Mononuclear cell (primary cell): ENCODE data around the gene DCANP1. TPM values are rescaled to one million over a fixed set of nuclear protein-coding genes. Genes with fewer than 3 reads are reported as not detected.

ENCODE experiments used
- H3K27me3 ChIP-seq: 2 replicates; pipeline ENCODE4 v1.6.0; 2011; ENCODE audit warnings: low read length, control low read depth; ENCODE audit not compliant: insufficient read depth
- H3K4me1 ChIP-seq: 2 replicates; pipeline ENCODE4 v1.5.1; 2011; ENCODE audit warnings: mild to moderate bottlenecking, low read length, control low read depth; ENCODE audit not compliant: insufficient read depth
- H3K4me3 ChIP-seq: 2 replicates; pipeline ENCODE4 v1.5.1; 2011; ENCODE audit warnings: mild to moderate bottlenecking, low read length, moderate library complexity
- H3K9me3 ChIP-seq: 2 replicates; pipeline ENCODE4 v1.5.1; 2011; ENCODE audit warnings: low read depth, mild to moderate bottlenecking, control low read depth, low read length
- total RNA-seq: library from RNA; depleted of rRNA; stranded (reverse); fragments of >200 nt; gene quantifications from one replicate; pipeline ENCODE4 v1.2.3, GENCODE V29; 2012

DCANP1 gene
- total RNA-seq, 1 donor: 0.10 TPM

- no peaks in the 10 kb centered on the region for H3K9me3 ChIP-seq
- peaks cover 60% of the 10 kb centered on the region for H3K27me3 ChIP-seq
- no peak overlapping the region for H3K4me3 ChIP-seq
- H3K4me1 ChIP-seq: peaks cover 22% of the 10 kb centered on the region
These were observed 39.2 kb upstream of the DCANP1 start for GRCh38 chr5:135486131-135487036.

GRCh38 chr5:135484674-135485086, 37.5 kb upstream of the DCANP1 start:
- Histone ChIP-seq H3K4me3 (no peak overlapping the region), H3K4me1 (peaks cover 15% of the 10 kb centered on the region), H3K9me3 (no peaks in the 10 kb centered on the region), H3K27me3 (peaks cover 43% of the 10 kb centered on the region)

GRCh38 chr5:135483254-135483653, 36.1 kb upstream of the DCANP1 start:
- H3K4me3 ChIP-seq: no peak overlapping the region
- no peaks in the 10 kb centered on the region for H3K9me3 ChIP-seq
- peaks cover 29% of the 10 kb centered on the region for H3K27me3 ChIP-seq
- peaks cover 5% of the 10 kb centered on the region for H3K4me1 ChIP-seq

- Histone ChIP-seq H3K4me3 (no peak overlapping the region), H3K9me3 (no peaks in the 10 kb centered on the region), H3K4me1 (peaks cover 5% of the 10 kb centered on the region), H3K27me3 (peaks cover 21% of the 10 kb centered on the region)
These were observed 35.3 kb upstream of the DCANP1 start for GRCh38 chr5:135482381-135482933.

GRCh38 chr5:135481909-135482311, 34.8 kb upstream of the DCANP1 start:
- Histone ChIP-seq H3K4me3 (no peak overlapping the region), H3K4me1 (peaks cover 5% of the 10 kb centered on the region), H3K9me3 (no peaks in the 10 kb centered on the region), H3K27me3 (peaks cover 15% of the 10 kb centered on the region)

- Histone ChIP-seq H3K4me3 (no peak overlapping the region), H3K9me3 (no peaks in the 10 kb centered on the region), H3K4me1 (peaks cover 5% of the 10 kb centered on the region), H3K27me3 (peaks cover 10% of the 10 kb centered on the region)
These were observed 34.2 kb upstream of the DCANP1 start for GRCh38 chr5:135481387-135481786.

GRCh38 chr5:135480511-135480910, 33.4 kb upstream of the DCANP1 start:
- Histone ChIP-seq H3K27me3 (peaks cover 1% of the 10 kb centered on the region), H3K9me3 (no peaks in the 10 kb centered on the region), H3K4me1 (peaks cover 5% of the 10 kb centered on the region), H3K4me3 (no peak overlapping the region)

GRCh38 chr5:135478938-135479337, 31.8 kb upstream of the DCANP1 start:
- Histone ChIP-seq H3K4me3 (no peak overlapping the region), H3K4me1 (peaks cover 5% of the 10 kb centered on the region), H3K9me3 (no peaks in the 10 kb centered on the region), H3K27me3 (no peaks in the 10 kb centered on the region)

- H3K4me3 ChIP-seq: no peak overlapping the region
- H3K9me3 ChIP-seq: no peaks in the 10 kb centered on the region
- peaks cover 2% of the 10 kb centered on the region for H3K27me3 ChIP-seq
- H3K4me1 ChIP-seq: peaks cover 5% of the 10 kb centered on the region
These were observed 30.5 kb upstream of the DCANP1 start for GRCh38 chr5:135477613-135478066.

- no peak overlapping the region for H3K4me3 ChIP-seq
- peaks cover 4% of the 10 kb centered on the region for H3K27me3 ChIP-seq
- H3K9me3 ChIP-seq: no peaks in the 10 kb centered on the region
- peaks cover 2% of the 10 kb centered on the region for H3K4me1 ChIP-seq
These were observed 29.8 kb upstream of the DCANP1 start for GRCh38 chr5:135476615-135477581.

GRCh38 chr5:135473956-135474670, 27.0 kb upstream of the DCANP1 start:
- H3K27me3 ChIP-seq: peaks cover 16% of the 10 kb centered on the region
- no peaks in the 10 kb centered on the region for H3K4me1 ChIP-seq
- H3K9me3 ChIP-seq: no peaks in the 10 kb centered on the region
- no peak overlapping the region for H3K4me3 ChIP-seq

GRCh38 chr5:135472141-135472540, 25.0 kb upstream of the DCANP1 start:
- peaks cover 20% of the 10 kb centered on the region for H3K27me3 ChIP-seq
- no peaks in the 10 kb centered on the region for H3K9me3 ChIP-seq
- H3K4me3 ChIP-seq: no peak overlapping the region
- H3K4me1 ChIP-seq: no peaks in the 10 kb centered on the region

- no peaks in the 10 kb centered on the region for H3K9me3 ChIP-seq
- H3K4me3 ChIP-seq: no peak overlapping the region
- no peaks in the 10 kb centered on the region for H3K4me1 ChIP-seq
- peaks cover 20% of the 10 kb centered on the region for H3K27me3 ChIP-seq
These were observed 24.6 kb upstream of the DCANP1 start for GRCh38 chr5:135471726-135472125.

- Histone ChIP-seq H3K4me1 (peaks cover 10% of the 10 kb centered on the region), H3K9me3 (no peaks in the 10 kb centered on the region), H3K4me3 (no peak overlapping the region), H3K27me3 (peaks cover 22% of the 10 kb centered on the region)
These were observed 22.8 kb upstream of the DCANP1 start for GRCh38 chr5:135469911-135470310.
